SU-DHL-6 (cell line): ENCODE data around the gene ORAI1.

ENCODE experiments used
- H2AFZ ChIP-seq: fragments of 200-600 bp; sonication (generic); 2 replicates; pipeline ENCODE4 v1.6.1; 2014; ENCODE audit warnings: low read depth, mild to moderate bottlenecking, moderate library complexity, mixed read lengths, antibody characterized with exemption, low read length; ENCODE audit not compliant: severe bottlenecking
- H3F3A ChIP-seq: fragments of 200-600 bp; shearing (Covaris generic); 2 replicates; pipeline ENCODE4 v1.6.0; 2016; ENCODE audit warnings: antibody characterized with exemption, mild to moderate bottlenecking; ENCODE audit not compliant: insufficient read depth
- H3K27ac ChIP-seq: fragments of 200-600 bp; sonication (generic); 2 replicates; pipeline ENCODE4 v1.5.1; 2016; ENCODE audit warnings: low read depth, mild to moderate bottlenecking, low read length, moderate library complexity, mixed read lengths
- H3K27me3 ChIP-seq: fragments of 200-600 bp; sonication (generic), shearing (Covaris generic); 2 replicates; pipeline ENCODE4 v1.6.0; 2014; ENCODE audit warnings: mild to moderate bottlenecking, low read length
- H3K36me3 ChIP-seq: fragments of 200-600 bp; sonication (generic); 2 replicates; pipeline ENCODE4 v1.6.1; 2014; ENCODE audit warnings: mild to moderate bottlenecking, low read length, mixed read lengths
- H3K4me2 ChIP-seq: fragments of 300-600, 200-600 bp; shearing (Covaris generic), sonication (generic); 2 replicates; pipeline ENCODE4 v1.6.0; 2014; ENCODE audit warnings: low read length, low read depth, mild to moderate bottlenecking; ENCODE audit not compliant: poor library complexity, severe bottlenecking
- H3K4me3 ChIP-seq: fragments of 200-600 bp; sonication (generic); 2 replicates; pipeline ENCODE4 v1.5.1; 2014; ENCODE audit warnings: antibody characterized with exemption, low read length, mild to moderate bottlenecking, mixed read lengths; ENCODE audit not compliant: insufficient read depth, poor library complexity, severe bottlenecking
- H3K79me2 ChIP-seq: fragments of 200-600 bp; sonication (generic); 2 replicates; pipeline ENCODE4 v1.6.1; 2014; ENCODE audit warnings: mild to moderate bottlenecking, low read length, moderate library complexity; ENCODE audit not compliant: insufficient read depth
- H3K9ac ChIP-seq: fragments of 200-600 bp; sonication (generic); 2 replicates; pipeline ENCODE4 v1.7.0; 2014; ENCODE audit warnings: mild to moderate bottlenecking, low read length
- H3K9me2 ChIP-seq: fragments of 200-600 bp; sonication (generic); replicated peaks from 2 replicates; pipeline ENCODE4 v1.6.1; 2014; ENCODE audit warnings: low read length; ENCODE audit not compliant: insufficient read depth
- H3K9me3 ChIP-seq: fragments of 200-600 bp; sonication (generic); 2 replicates; pipeline ENCODE4 v1.6.1; 2014; ENCODE audit warnings: low read length, mixed read lengths; ENCODE audit not compliant: insufficient read depth
- H4K20me1 ChIP-seq: fragments of 200-600 bp; sonication (generic); 2 replicates; pipeline ENCODE4 v1.6.1; 2014; ENCODE audit warnings: low read depth, mild to moderate bottlenecking, antibody characterized with exemption, low read length, moderate library complexity, mixed read lengths
- CTCF ChIP-seq: fragments of 200-600 bp; sonication (generic); IDR thresholded peaks from one replicate; pipeline ENCODE4 v1.5.1; 2017; ENCODE audit warnings: antibody characterized with exemption, mild to moderate bottlenecking, low read length, moderate library complexity; ENCODE audit not compliant: insufficient read depth, poor library complexity, severe bottlenecking
- EZH2phosphoT487 ChIP-seq: fragments of 200-600 bp; sonication (generic), shearing (Covaris generic); conservative IDR thresholded peaks from 2 replicates; pipeline ENCODE4 v1.6.1; 2018; ENCODE audit warnings: mild to moderate bottlenecking, antibody characterized with exemption, low read length, moderate library complexity, mixed read lengths

Gene ORAI1

GRCh38 chr12:121618659-121619233 lies 7.6 kb upstream of the ORAI1 start:
- Histone ChIP-seq H3F3A (no peaks in the 10 kb centered on the region), H3K4me3 (no peak overlapping the region), H3K27ac (no peak overlapping the region), H3K4me2 (no peak overlapping the region), H2AFZ (no peak overlapping the region), H3K9ac (no peak overlapping the region), H3K36me3 (no peaks in the 10 kb centered on the region), H3K9me3 (no peaks in the 10 kb centered on the region), H3K9me2 (no peaks in the 10 kb centered on the region), H3K79me2 (no peaks in the 10 kb centered on the region), H4K20me1 (no peaks in the 10 kb centered on the region), H3K27me3 (no peaks in the 10 kb centered on the region)
- TF ChIP-seq CTCF (no peak), EZH2phosphoT487 (no peak)

GRCh38 chr12:121620333-121620891 lies 5.9 kb upstream of the ORAI1 start:
- Histone ChIP-seq H3K4me2 (no peak overlapping the region), H3K27ac (no peak overlapping the region), H3K36me3 (no peaks in the 10 kb centered on the region), H3K4me3 (no peak overlapping the region), H3K9me3 (no peaks in the 10 kb centered on the region), H3K27me3 (no peaks in the 10 kb centered on the region), H3F3A (peaks cover 4% of the 10 kb centered on the region; the same call in 1 of the 2 replicates), H2AFZ (no peak overlapping the region), H4K20me1 (no peaks in the 10 kb centered on the region), H3K79me2 (no peaks in the 10 kb centered on the region), H3K9me2 (no peaks in the 10 kb centered on the region), H3K9ac (no peak overlapping the region)
- TF ChIP-seq CTCF (no peak), EZH2phosphoT487 (no peak)

GRCh38 chr12:121626853-121627640 lies 717 bp downstream of the ORAI1 start:
- Histone ChIP-seq H3K9me2 (no peaks in the 10 kb centered on the region), H3K79me2 (peaks cover 47% of the 10 kb centered on the region), H3K9me3 (no peaks in the 10 kb centered on the region), H3K9ac (peak overlapping the region; percentile 89), H3F3A (peaks cover 7% of the 10 kb centered on the region; the same call in 1 of the 2 replicates), H2AFZ (peak overlapping the region; percentile 68), H4K20me1 (no peaks in the 10 kb centered on the region), H3K27ac (peak overlapping the region; percentile 71), H3K4me3 (peak overlapping the region; percentile 100), H3K4me2 (peak overlapping the region; percentile 78), H3K36me3 (no peaks in the 10 kb centered on the region), H3K27me3 (no peaks in the 10 kb centered on the region)
- TF ChIP-seq CTCF (peak; percentile 18), EZH2phosphoT487 (no peak)
